HepG2 (cell line): ENCODE results near the gene SCAF4. TPM values are rescaled to one million over a fixed set of nuclear protein-coding genes. Genes with fewer than 3 reads are reported as not detected.
"Not testable (repeated sequence)": the region's sequence is repeated elsewhere in the genome, so short reads cannot be mapped to it uniquely, and the experiment has no call there.

ENCODE experiments used
- ATAC-seq: fragments of 200-7000 bp; cut with Tn5 transposase; 3 replicates; pipeline ENCODE4 v1.9.1; 2020; ENCODE audit warnings: mild to moderate bottlenecking, moderate library complexity
- BruUV-seq: library from RNA; stranded (reverse); fragments of 400-500 nt; replicated peaks from 2 replicates; lab custom pipeline; 2021; lab: Mats Ljungman, UMichigan
- CTCF ChIA-PET: fragments of 300-600 bp; formaldehyde crosslinking; extraction: SDS; loops from one replicate; lab custom pipeline; 2021; ENCODE audit warnings: low total read pairs, inconsistent platforms, low intra/inter-chr PET ratio; lab: Yijun Ruan, JAX
- POLR2A ChIA-PET: fragments of 350-600 bp; sonication (Branson Sonifier 250); formaldehyde crosslinking; loops from one replicate; lab custom pipeline; 2020; ENCODE audit warnings: antibody characterized with exemption, inconsistent platforms; lab: Yijun Ruan, JAX
- DNase-seq: peaks from one replicate; pipeline ENCODE4 v3.0.0-alpha.2; 2015; ENCODE audit warnings: low spot score
- FAIRE-seq: peaks from 3 replicates; lab custom pipeline; 2011; peaks lifted over from hg19 to GRCh38; lab: Jason Lieb, UNC
- H2AFZ ChIP-seq: one replicate; pipeline ENCODE4 v1.6.1; 2011; ENCODE audit warnings: low read length, inconsistent platforms
- H3K27ac ChIP-seq: fragments of 300-600 bp; 3 replicates; pipeline ENCODE4 v1.8.0; 2011; ENCODE audit warnings: mixed run types, mild to moderate bottlenecking, mixed read lengths, low read length, inconsistent platforms; ENCODE audit not compliant: insufficient read depth; ENCODE audit errors: extremely low read length
- H3K27me3 ChIP-seq, 2 experiments: fragments of 200-600 bp in 1 of 2; 2 replicates in 1 of 2; 3 replicates in 1 of 2; pipeline versions ENCODE4 v1.6.0 to v1.8.0; 2011; ENCODE audit warnings: low read length in 2 of 2, mild to moderate bottlenecking in 2 of 2, moderate library complexity in 2 of 2, inconsistent platforms in 1 of 2; ENCODE audit not compliant: insufficient read depth in 2 of 2, control insufficient read depth in 1 of 2
- H3K36me3 ChIP-seq, 2 experiments: fragments of 200-600 bp in 1 of 2; replicated peaks in 1 of 2; 2 replicates in 1 of 2; 3 replicates in 1 of 2; pipeline versions ENCODE4 v1.5.1 to v1.8.0; 2011; ENCODE audit warnings: low read length in 2 of 2, inconsistent platforms in 1 of 2; ENCODE audit not compliant: insufficient read depth in 2 of 2, control insufficient read depth in 1 of 2
- H3K4me1 ChIP-seq: 2 replicates; pipeline ENCODE4 v1.5.1; 2012; ENCODE audit warnings: low read length, inconsistent platforms; ENCODE audit not compliant: insufficient read depth
- H3K4me2 ChIP-seq: 2 replicates; pipeline ENCODE4 v1.6.0; 2011; ENCODE audit warnings: low read depth, low read length, inconsistent platforms
- H3K4me3 ChIP-seq, 3 experiments: fragments of 200-600 bp in 1 of 3; sonication (generic), shearing (Covaris generic) in 1 of 3; replicated peaks in 1 of 3; 2 replicates each; pipeline ENCODE4 v1.5.1; 2011 to 2016; ENCODE audit warnings: low read length in 3 of 3, inconsistent platforms in 2 of 3, low read depth in 2 of 3, mild to moderate bottlenecking in 2 of 3, control low read depth in 1 of 3, mixed read lengths in 1 of 3; ENCODE audit not compliant: insufficient read depth in 1 of 3
- H3K79me2 ChIP-seq: one replicate; pipeline ENCODE4 v1.6.1; 2011; ENCODE audit warnings: low read length, inconsistent platforms; ENCODE audit not compliant: insufficient read depth
- H3K9ac ChIP-seq: 2 replicates; pipeline ENCODE4 v1.6.0; 2011; ENCODE audit warnings: mild to moderate bottlenecking, low read depth, low read length, inconsistent platforms; ENCODE audit not compliant: insufficient read depth
- H3K9me3 ChIP-seq: 2 replicates; pipeline ENCODE4 v1.5.1; 2012; ENCODE audit warnings: mild to moderate bottlenecking, low read length
- H4K20me1 ChIP-seq: 2 replicates; pipeline ENCODE4 v1.6.0; 2011; ENCODE audit warnings: inconsistent platforms, mild to moderate bottlenecking, low read length, moderate library complexity; ENCODE audit not compliant: insufficient read depth
- FOXA1 ChIP-seq, 2 experiments: fragments of 450-650 bp in 1 of 2; sonication (generic) in 1 of 2; formaldehyde crosslinking in 1 of 2; IDR thresholded peaks; 2 replicates each; pipeline versions ENCODE4 v1.4.0 to v1.6.1; 2016 to 2020; ENCODE audit warnings: missing genetic modification reagents in 1 of 2
- KAT2B ChIP-seq: fragments of 150-350 bp; IDR thresholded peaks from 2 replicates; pipeline ENCODE4 v1.6.1; 2014; ENCODE audit warnings: low read depth, low read length, borderline replicate concordance
- PBX2 ChIP-seq: IDR thresholded peaks from 2 replicates; pipeline ENCODE4 v1.6.1; 2016; ENCODE audit warnings: control low read depth
- PRPF4 ChIP-seq: fragments of 200-400 bp; formaldehyde crosslinking; IDR thresholded peaks from 2 replicates; pipeline ENCODE4 v1.6.1; 2016; ENCODE audit warnings: low read length, low read depth; ENCODE audit not compliant: poor library complexity, severe bottlenecking
- ZMAT5 ChIP-seq: sonication (generic); formaldehyde crosslinking; IDR thresholded peaks from 2 replicates; pipeline ENCODE4 v1.5.0; 2020; ENCODE audit warnings: mild to moderate bottlenecking, low read depth, missing genetic modification reagents, borderline replicate concordance
- ZNF773 ChIP-seq: sonication (generic); formaldehyde crosslinking; IDR thresholded peaks from 2 replicates; pipeline ENCODE4 v1.4.0; 2020; ENCODE audit warnings: missing genetic modification reagents, borderline replicate concordance
- WGBS: methylation state at CpG from one replicate; pipeline ENCODE4 v1.1.6; 2017; ENCODE audit warnings: low lambda C conversion rate; 5-methylcytosine and 5-hydroxymethylcytosine counted together
- in situ Hi-C: cut with HindIII; loops from 2 replicates; pipeline ENCODE4 v1.10.0; 2017; ENCODE audit warnings: low pct_unique_long_range_greater_than_20kb; ENCODE audit not compliant: extremely low pct_ligation_motif_present
- intact Hi-C: fragments of 100-400 bp; cut with micrococcal nuclease; formaldehyde crosslinking; loops from one replicate; pipeline ENCODE4 v1.10.0; 2022; ENCODE audit not compliant: unreplicated experiment
- polyA plus RNA-seq, 8 experiments: library from polyadenylated mRNA; depleted of rRNA in 3 of 8; stranded (reverse) in 7 of 8; unstranded in 1 of 8; fragments of >200 nt; fragmentation: Illumina TruSeq in 4 of 8; extraction: Trizol in 4 of 8; gene quantifications; 2 replicates each; pipeline versions ENCODE4 v1.2.1 to v1.2.3, GENCODE V29; 2011 to 2016; ENCODE audit warnings: low read depth in 4 of 8, missing spikeins in 1 of 8, mixed read lengths in 1 of 8; ENCODE audit not compliant: insufficient read depth in 1 of 8
- total RNA-seq, 5 experiments: library from RNA; depleted of rRNA; stranded (reverse); fragments of >200 nt; fragmentation: Illumina TruSeq; extraction: Trizol; gene quantifications; 2 replicates each; pipeline ENCODE4 v1.2.3, GENCODE V29; 2016; ENCODE audit warnings: low read depth in 1 of 5

Gene SCAF4
- total and polyA plus RNA-seq, 2 of the 13 experiments (the other 11 are each of a cell fraction or from before 2014, with no cell fraction given) = 9.1 to 11.5 TPM

GRCh38 chr21:31741116-31741515 is 9.2 kb upstream of the SCAF4 start (continued):
- no peak for TF ChIP-seq PBX2 (CRISPR knock-in tag)
- TF ChIP-seq KAT2B = no peak
- TF ChIP-seq PRPF4 = no peak
- TF ChIP-seq ZNF773 (CRISPR knock-in tag) = no peak
- TF ChIP-seq ZMAT5 (CRISPR knock-in tag) = no peak
- TF ChIP-seq FOXA1 (IDR thresholded peaks at IDR 0.05) = no peak
- TF ChIP-seq FOXA1 (CRISPR knock-in tag; IDR thresholded peaks at IDR 0.05) = no peak

GRCh38 chr21:31737586-31738397 is 5.9 kb upstream of the SCAF4 start:
- ATAC-seq, CTCF ChIA-PET, DNase-seq, intact Hi-C loops, H3K79me2 ChIP-seq, H3K27ac ChIP-seq, POLR2A ChIA-PET, H3K4me3 ChIP-seq, H4K20me1 ChIP-seq, H3K4me2 ChIP-seq, H3K9ac ChIP-seq, FAIRE-seq, BruUV-seq, H3K36me3 ChIP-seq, in situ Hi-C loops, H3K27me3 ChIP-seq, H2AFZ ChIP-seq, H3K9me3 ChIP-seq: not testable (repeated sequence)
- peaks cover 11% of the 10 kb centered on the region for H3K4me1 ChIP-seq
- 68% methylated on average over 8 of the region's 8 CpGs for WGBS
